ENCODE data around the gene IRF2. TPM values are rescaled to one million over a fixed set of nuclear protein-coding genes. Genes with fewer than 3 reads are reported as not detected.
"Not testable (repeated sequence)": the region's sequence is repeated elsewhere in the genome, so short reads cannot be mapped to it uniquely, and the experiment has no call there.

IRF2 gene
- total and polyA plus RNA-seq, 4 donors: 16.4 to 65.8 (median 43.1) TPM

- no peaks in the 10 kb centered on the region for H3K9me3 ChIP-seq (ENCODE audit: control insufficient read depth in 4 of 4, insufficient read depth in 3 of 4, low read length in 3 of 4)
- no peak overlapping the region for H3K9ac ChIP-seq (ENCODE audit: insufficient read depth in 1 of 2, low read length in 2 of 2)
- H3K36me3 ChIP-seq (ENCODE audit: control insufficient read depth in 4 of 4, insufficient read depth in 4 of 4, low read length in 4 of 4): peaks cover 0 to 3% (median 0%) of the 10 kb centered on the region in 4 donors
- H3K27ac ChIP-seq (ENCODE audit: low read depth in 1 of 2, low read length in 1 of 2): no peak overlapping the region
- no peak for TF ChIP-seq CTCF (IDR thresholded peaks at IDR 0.05; ENCODE audit: control extremely low read depth, extremely low read depth)
- H3K4me1 ChIP-seq (ENCODE audit: control insufficient read depth in 5 of 5, insufficient read depth in 5 of 5, low read length in 5 of 5): peaks cover 0 to 1% (median 0%) of the 10 kb centered on the region in 5 donors
- H3K27me3 ChIP-seq (ENCODE audit: control insufficient read depth in 3 of 3, insufficient read depth in 3 of 3, low read length in 2 of 3): no peaks in the 10 kb centered on the region
- no peak for DNase-seq
- WGBS, 2 donors: 87 to 99% methylated on average over 1 of the region's 1 CpG
- H3K4me3 ChIP-seq: no peak overlapping the region
- ATAC-seq (ENCODE audit: insufficient read depth, low FRiP score): no peak
Measured at GRCh38 chr4:184376923-184377322, 97.4 kb downstream of the IRF2 start.

- no peak for TF ChIP-seq CTCF (IDR thresholded peaks at IDR 0.05; ENCODE audit: control extremely low read depth, extremely low read depth)
- ATAC-seq (ENCODE audit: insufficient read depth, low FRiP score): no peak
- H3K4me3 ChIP-seq: no peak overlapping the region
- 78 to 97% methylated on average over 1 of the region's 1 CpG for WGBS, 2 donors
- peaks cover 0 to 3% (median 0%) of the 10 kb centered on the region in 4 donors for H3K36me3 ChIP-seq (ENCODE audit: control insufficient read depth in 4 of 4, insufficient read depth in 4 of 4, low read length in 4 of 4)
- H3K9me3 ChIP-seq (ENCODE audit: control insufficient read depth in 4 of 4, insufficient read depth in 3 of 4, low read length in 3 of 4): no peaks in the 10 kb centered on the region
- H3K4me1 ChIP-seq (ENCODE audit: control insufficient read depth in 5 of 5, insufficient read depth in 5 of 5, low read length in 5 of 5): peaks cover 0 to 2% (median 0%) of the 10 kb centered on the region in 5 donors
- DNase-seq: no peak
- no peak overlapping the region for H3K27ac ChIP-seq (ENCODE audit: low read depth in 1 of 2, low read length in 1 of 2)
- no peaks in the 10 kb centered on the region for H3K27me3 ChIP-seq (ENCODE audit: control insufficient read depth in 3 of 3, insufficient read depth in 3 of 3, low read length in 2 of 3)
- H3K9ac ChIP-seq (ENCODE audit: insufficient read depth in 1 of 2, low read length in 2 of 2): no peak overlapping the region
Measured at GRCh38 chr4:184376126-184376838, 98.1 kb downstream of the IRF2 start.

GRCh38 chr4:184375623-184376022, 98.7 kb downstream of the IRF2 start:
- H3K4me3 ChIP-seq; H3K9me3 ChIP-seq (ENCODE audit: control insufficient read depth in 4 of 4, insufficient read depth in 3 of 4, low read length in 3 of 4); H3K9ac ChIP-seq (ENCODE audit: insufficient read depth in 1 of 2, low read length in 2 of 2); ATAC-seq (ENCODE audit: insufficient read depth, low FRiP score); H3K27me3 ChIP-seq (ENCODE audit: control insufficient read depth in 3 of 3, insufficient read depth in 3 of 3, low read length in 2 of 3); H3K36me3 ChIP-seq (ENCODE audit: control insufficient read depth in 4 of 4, insufficient read depth in 4 of 4, low read length in 4 of 4); DNase-seq; H3K27ac ChIP-seq (ENCODE audit: low read depth in 1 of 2, low read length in 1 of 2); H3K4me1 ChIP-seq (ENCODE audit: control insufficient read depth in 5 of 5, insufficient read depth in 5 of 5, low read length in 5 of 5): not testable (repeated sequence)
- WGBS, 2 donors: 75 to 86% methylated on average over 3 of the region's 3 CpGs

GRCh38 chr4:184375027-184375426, 99.3 kb downstream of the IRF2 start:
- 75 to 100% methylated on average over 1 of the region's 1 CpG for WGBS, 2 donors
- no peak for ATAC-seq (ENCODE audit: insufficient read depth, low FRiP score)

More at GRCh38 chr4:184375027-184375426, 99.3 kb downstream of the IRF2 start:
- TF ChIP-seq CTCF (IDR thresholded peaks at IDR 0.05; ENCODE audit: control extremely low read depth, extremely low read depth): no peak
- no peak overlapping the region for H3K9ac ChIP-seq (ENCODE audit: insufficient read depth in 1 of 2, low read length in 2 of 2)
- no peak for DNase-seq
- no peak overlapping the region for H3K27ac ChIP-seq (ENCODE audit: low read depth in 1 of 2, low read length in 1 of 2)
- H3K9me3 ChIP-seq (ENCODE audit: control insufficient read depth in 4 of 4, insufficient read depth in 3 of 4, low read length in 3 of 4): no peaks in the 10 kb centered on the region
- peaks cover 0 to 4% (median 0%) of the 10 kb centered on the region in 5 donors for H3K4me1 ChIP-seq (ENCODE audit: control insufficient read depth in 5 of 5, insufficient read depth in 5 of 5, low read length in 5 of 5)
- H3K27me3 ChIP-seq (ENCODE audit: control insufficient read depth in 3 of 3, insufficient read depth in 3 of 3, low read length in 2 of 3): no peaks in the 10 kb centered on the region
- no peak overlapping the region for H3K4me3 ChIP-seq
- peaks cover 0 to 3% (median 0%) of the 10 kb centered on the region in 4 donors for H3K36me3 ChIP-seq (ENCODE audit: control insufficient read depth in 4 of 4, insufficient read depth in 4 of 4, low read length in 4 of 4)
